Stimulated activated CD8-positive, alpha-beta memory T cell treated with anti-CD3 and anti-CD28 coated beads, Interleukin-15, amount 100 ng/mL, for 24 hours (primary cell): ENCODE measurements around the gene PCGF3.
"Not testable (repeated sequence)": the region's sequence is repeated elsewhere in the genome, so short reads cannot be mapped to it uniquely, and the experiment has no call there.

Experiments used
- DNase-seq: peaks from one replicate; pipeline ENCODE4 v3.0.0-alpha.2; 2020; ENCODE audit warnings: low read depth

The PCGF3 gene

GRCh38 chr4:725391-726234, 20.0 kb downstream of the PCGF3 start:
- DNase-seq = no peak

- no peak for DNase-seq
Observed at GRCh38 chr4:726235-726787, 20.7 kb downstream of the PCGF3 start.

GRCh38 chr4:726838-727237, 21.2 kb downstream of the PCGF3 start:
- DNase-seq = no peak

- no peak for DNase-seq
Observed at GRCh38 chr4:727576-727975, 21.9 kb downstream of the PCGF3 start.

- DNase-seq = no peak
Observed at GRCh38 chr4:729336-730315, 24.0 kb downstream of the PCGF3 start.

- no peak for DNase-seq
Observed at GRCh38 chr4:730511-730910, 24.9 kb downstream of the PCGF3 start.

- not testable (repeated sequence) for DNase-seq
Observed at GRCh38 chr4:730946-731904, 25.6 kb downstream of the PCGF3 start.

- not testable (repeated sequence) for DNase-seq
Observed at GRCh38 chr4:731954-732353, 26.3 kb downstream of the PCGF3 start.

- DNase-seq = no peak
Observed at GRCh38 chr4:732486-732885, 26.9 kb downstream of the PCGF3 start.

GRCh38 chr4:732911-733630, 27.4 kb downstream of the PCGF3 start:
- no peak for DNase-seq

- no peak for DNase-seq
Observed at GRCh38 chr4:733631-733980, 28.0 kb downstream of the PCGF3 start.

- no peak for DNase-seq
Observed at GRCh38 chr4:734075-734474, 28.4 kb downstream of the PCGF3 start.

- DNase-seq = no peak
Observed at GRCh38 chr4:734951-735350, 29.3 kb downstream of the PCGF3 start.

- no peak for DNase-seq
Observed at GRCh38 chr4:735583-735982, 30.0 kb downstream of the PCGF3 start.

GRCh38 chr4:736561-736960, 30.9 kb downstream of the PCGF3 start:
- not testable (repeated sequence) for DNase-seq

- no peak for DNase-seq
Observed at GRCh38 chr4:738781-739280, 33.2 kb downstream of the PCGF3 start.

- DNase-seq = no peak
Observed at GRCh38 chr4:739569-739968, 33.9 kb downstream of the PCGF3 start.

- no peak for DNase-seq
Observed at GRCh38 chr4:740011-740410, 34.4 kb downstream of the PCGF3 start.

GRCh38 chr4:740656-741282, 35.1 kb downstream of the PCGF3 start:
- no peak for DNase-seq

GRCh38 chr4:742096-742741, 36.6 kb downstream of the PCGF3 start:
- no peak for DNase-seq
